Measurements from ENCODE around the gene HSBP1L1.
"Not testable (repeated sequence)": the region's sequence is repeated elsewhere in the genome, so short reads cannot be mapped to it uniquely, and the experiment has no call there.

DNA sequence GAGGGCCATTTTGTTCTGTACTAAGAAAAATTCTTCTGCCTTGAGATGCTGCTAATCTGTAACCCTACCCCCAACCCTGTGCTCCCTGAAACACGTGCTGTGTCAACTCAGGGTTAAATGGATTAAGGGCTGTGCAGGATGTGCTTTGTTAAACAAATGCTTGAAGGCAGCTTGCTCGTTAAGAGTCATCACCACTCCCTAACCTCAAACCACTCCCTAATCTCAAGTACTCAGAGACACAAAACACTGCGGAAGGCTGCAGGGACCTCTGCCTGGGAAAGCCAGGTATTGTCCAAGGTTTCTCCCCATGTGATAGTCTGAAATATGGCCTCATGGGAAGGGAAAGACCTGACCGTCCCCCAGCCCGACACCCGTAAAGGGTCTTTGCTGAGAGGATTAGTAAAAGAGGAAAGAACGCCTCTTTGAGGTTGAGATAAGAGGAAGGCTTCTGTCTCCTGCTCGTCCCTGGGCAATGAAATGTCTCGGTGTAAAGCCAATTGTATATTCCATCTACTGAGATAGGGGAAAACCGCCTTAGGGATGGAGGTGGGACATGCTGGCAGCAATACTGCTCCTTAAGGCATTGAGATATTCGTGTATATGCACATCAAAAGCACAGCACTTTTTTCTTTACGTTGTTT is 4.2 kb upstream of the HSBP1L1 start:
- not testable (repeated sequence) for TF ChIP-seq POLR2A (IDR thresholded peaks at IDR 0.05; ENCODE audit: low read depth, low read length); EZH2 (IDR thresholded peaks at IDR 0.05; ENCODE audit: borderline replicate concordance, low read depth, low read length, severe bottlenecking); POLR2AphosphoS5 (IDR thresholded peaks at IDR 0.05; ENCODE audit: insufficient read depth, low read depth, low read length); JUN (IDR thresholded peaks at IDR 0.05; ENCODE audit: borderline replicate concordance, insufficient read depth, insufficient read length, low read depth); MYC (IDR thresholded peaks at IDR 0.05; ENCODE audit: low read depth, low read length)
- TF ChIP-seq, protein P1, sequence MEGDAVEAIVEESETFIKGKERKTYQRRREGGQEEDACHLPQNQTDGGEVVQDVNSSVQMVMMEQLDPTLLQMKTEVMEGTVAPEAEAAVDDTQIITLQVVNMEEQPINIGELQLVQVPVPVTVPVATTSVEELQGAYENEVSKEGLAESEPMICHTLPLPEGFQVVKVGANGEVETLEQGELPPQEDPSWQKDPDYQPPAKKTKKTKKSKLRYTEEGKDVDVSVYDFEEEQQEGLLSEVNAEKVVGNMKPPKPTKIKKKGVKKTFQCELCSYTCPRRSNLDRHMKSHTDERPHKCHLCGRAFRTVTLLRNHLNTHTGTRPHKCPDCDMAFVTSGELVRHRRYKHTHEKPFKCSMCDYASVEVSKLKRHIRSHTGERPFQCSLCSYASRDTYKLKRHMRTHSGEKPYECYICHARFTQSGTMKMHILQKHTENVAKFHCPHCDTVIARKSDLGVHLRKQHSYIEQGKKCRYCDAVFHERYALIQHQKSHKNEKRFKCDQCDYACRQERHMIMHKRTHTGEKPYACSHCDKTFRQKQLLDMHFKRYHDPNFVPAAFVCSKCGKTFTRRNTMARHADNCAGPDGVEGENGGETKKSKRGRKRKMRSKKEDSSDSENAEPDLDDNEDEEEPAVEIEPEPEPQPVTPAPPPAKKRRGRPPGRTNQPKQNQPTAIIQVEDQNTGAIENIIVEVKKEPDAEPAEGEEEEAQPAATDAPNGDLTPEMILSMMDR (IDR thresholded peaks at IDR 0.05; ENCODE audit: extremely low read depth in 1 of 2, insufficient read depth in 1 of 2, low read depth in 1 of 2, low read length in 2 of 2): not testable (repeated sequence)
- TF ChIP-seq, protein P2, sequence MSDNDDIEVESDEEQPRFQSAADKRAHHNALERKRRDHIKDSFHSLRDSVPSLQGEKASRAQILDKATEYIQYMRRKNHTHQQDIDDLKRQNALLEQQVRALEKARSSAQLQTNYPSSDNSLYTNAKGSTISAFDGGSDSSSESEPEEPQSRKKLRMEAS (IDR thresholded peaks at IDR 0.05; ENCODE audit: insufficient read depth, insufficient read length): not testable (repeated sequence)
